ENCODE results near the gene TGM1.

Gene TGM1

DNA sequence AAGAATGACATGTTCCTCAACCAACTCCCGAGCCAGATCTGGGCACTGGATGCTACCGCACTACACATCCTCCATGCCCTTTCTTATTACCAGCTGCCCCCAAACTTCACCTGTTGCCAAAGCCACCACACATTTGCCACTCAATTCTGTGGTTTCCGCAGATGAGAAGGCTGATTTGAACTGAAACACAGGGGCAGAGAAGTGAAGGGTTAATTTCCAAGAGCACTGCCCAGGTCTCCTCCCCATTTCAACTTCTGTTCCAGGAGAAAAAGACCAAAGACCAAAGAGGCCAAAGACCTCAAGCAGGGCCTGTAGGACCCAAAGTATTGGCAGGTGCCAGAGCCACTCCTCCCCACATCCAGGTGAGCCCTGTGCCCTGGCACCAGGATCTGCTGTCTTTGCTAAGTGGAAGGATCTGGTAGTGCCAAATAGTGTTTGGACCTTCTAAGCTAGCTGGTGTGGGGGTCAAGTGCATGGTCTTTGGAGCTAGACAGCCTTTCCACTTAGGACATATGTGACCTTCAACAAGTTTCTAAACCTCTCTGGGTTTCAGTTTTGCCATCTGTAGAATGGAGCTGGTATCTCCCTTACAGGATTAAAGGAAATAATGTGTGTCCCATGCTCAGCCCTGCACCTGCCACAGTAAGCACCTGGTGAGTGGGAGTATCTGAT, 28.6 kb upstream of the TGM1 start:
- DNase-seq: no peak

DNA sequence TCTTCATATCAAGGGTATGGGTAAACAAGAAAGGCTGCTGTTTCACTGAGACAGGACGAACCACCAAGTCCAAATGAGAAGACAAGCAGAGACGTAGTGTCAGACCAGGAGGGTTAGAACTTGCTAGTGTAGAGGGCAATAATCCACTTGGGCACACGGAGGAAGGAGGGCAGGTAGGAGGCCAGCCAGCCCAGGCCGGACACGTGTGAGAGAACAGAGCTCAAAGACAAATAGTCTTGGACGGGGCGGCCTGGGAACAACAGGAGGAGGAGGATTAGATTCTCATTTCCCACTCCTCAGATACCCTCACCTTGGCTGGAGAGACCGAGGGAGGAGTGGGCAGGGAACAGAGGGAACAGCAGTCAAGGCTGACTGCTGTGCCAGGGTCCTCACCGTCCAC, 27.8 kb upstream of the TGM1 start:
- DNase-seq: no peak

DNA sequence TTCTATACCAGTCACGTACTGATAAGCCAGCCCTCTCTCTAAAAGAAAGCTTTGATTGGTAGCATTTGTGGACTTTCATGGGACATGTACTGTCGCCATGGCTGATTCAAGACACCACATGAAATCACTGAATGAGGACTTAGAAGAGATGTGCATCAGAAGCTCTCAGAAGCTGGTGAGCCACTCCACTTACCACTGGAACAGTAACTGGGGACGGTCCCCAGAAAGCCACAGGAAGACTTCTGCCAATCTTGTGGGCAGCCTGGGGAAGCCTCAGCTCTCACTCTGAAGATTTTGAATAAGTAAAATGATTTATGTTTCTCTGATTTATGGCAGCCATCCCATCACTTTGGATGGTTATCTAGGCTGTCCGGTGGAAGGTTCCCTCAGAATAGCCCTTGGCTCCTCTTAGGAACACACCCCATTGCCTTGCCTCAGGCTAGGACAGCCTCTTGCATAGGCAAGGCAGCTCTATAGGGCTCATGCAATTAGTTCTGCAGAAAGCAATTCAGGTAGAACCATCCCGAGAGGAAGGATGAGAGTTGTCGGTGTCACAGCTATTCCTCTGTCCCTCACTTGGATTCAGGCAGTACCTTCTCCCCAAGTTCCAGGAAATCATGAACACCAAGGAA, 26.8 kb upstream of the TGM1 start:
- DNase-seq: no peak

DNA sequence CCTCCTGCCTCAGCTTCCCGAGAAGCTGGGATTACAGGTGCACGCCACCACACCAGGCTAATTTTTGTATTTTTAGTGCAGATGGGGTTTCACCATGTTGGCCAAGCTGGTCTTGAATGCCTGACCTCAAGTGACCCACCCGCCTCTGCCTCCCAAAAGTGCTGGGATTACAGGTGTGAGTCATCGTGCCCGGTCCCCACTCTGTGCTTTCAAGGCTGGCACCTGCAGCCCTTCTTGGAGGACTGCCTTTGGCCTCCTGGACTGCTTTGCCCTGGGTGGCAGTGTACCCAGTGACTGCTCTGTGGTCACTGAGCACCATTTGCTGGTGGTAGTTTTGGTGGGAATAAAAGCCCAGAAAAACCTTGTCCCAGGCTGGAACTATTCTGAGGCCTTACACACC, 24.0 kb upstream of the TGM1 start:
- DNase-seq: no peak

DNA sequence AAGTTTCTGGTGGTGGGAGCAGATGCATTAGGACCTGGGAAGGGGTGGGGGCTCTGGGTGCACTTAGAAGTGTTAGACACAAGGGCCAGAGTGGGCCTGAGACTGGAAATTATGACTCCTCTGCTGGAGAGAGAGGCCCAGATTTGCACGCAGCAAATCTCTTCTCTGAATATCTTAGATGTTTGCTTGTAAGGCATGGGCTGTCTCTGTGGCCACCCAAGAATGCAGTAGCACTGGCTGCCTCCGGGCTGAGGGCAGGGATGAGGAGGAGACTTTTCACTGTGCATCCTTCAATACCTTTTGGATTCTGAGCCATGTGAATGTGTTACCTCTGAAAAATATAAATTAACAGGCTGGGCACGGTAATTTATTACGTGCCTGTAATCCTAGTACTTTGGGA, 22.4 kb upstream of the TGM1 start:
- no peak for DNase-seq

DNA sequence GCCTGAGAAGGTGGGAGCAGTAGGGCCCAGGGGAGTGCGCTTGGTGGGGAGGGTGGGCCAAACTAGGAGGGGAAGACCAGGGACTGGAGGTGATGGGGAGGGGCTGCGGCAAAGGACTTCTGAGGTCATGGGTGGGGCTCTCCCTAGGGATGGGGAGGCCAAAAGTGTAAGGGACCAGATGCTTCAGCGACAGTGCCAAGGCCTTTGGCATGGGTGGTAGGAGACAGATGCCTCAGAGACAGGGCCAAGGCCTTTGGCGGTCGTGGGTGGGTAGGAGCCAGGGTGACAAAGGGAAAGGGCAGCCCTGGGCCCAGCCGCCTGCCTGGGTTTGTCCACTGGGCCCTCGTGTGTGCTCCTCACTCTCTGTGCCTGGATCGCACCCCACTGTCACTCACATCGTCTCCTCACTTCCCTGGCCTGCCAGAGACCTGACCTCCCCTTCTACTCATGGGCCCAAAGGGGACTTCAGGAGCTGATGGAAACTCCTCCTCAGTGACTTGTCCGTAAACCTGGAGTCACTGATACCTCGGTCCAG, 21.6 kb upstream of the TGM1 start:
- DNase-seq: no peak

DNA sequence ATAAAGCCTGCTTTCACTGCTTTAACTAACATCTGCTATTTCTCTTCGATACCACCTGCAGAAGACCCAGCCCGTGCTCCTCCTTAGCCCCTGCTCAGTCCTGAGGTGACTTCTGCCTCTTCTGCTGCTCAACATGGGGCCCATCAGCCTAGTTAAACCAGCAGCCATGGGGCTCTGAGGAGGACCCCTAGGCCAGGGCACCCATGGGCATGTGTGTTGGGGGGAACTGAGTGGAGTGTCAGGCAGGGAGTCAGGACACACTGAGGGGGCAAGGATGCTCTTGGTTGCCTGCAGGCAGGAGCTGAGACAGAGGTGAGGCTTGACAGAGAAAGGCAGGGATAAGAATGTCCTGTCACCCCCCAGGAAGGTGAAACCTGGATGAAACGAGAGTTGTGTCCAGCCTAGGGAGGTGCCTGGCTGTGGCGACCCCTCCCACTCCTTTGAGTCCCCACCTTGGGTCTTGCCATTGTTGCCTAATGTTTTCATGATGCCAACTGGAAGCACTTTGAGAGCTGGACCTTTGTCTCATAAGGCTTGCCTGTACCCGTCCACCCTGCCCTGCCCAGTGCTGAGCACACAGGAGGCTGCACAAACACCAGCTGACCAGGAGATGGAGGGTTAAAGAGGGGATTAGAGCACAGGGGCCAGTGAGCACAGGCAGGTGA, 21.0 kb upstream of the TGM1 start:
- DNase-seq: no peak

DNA sequence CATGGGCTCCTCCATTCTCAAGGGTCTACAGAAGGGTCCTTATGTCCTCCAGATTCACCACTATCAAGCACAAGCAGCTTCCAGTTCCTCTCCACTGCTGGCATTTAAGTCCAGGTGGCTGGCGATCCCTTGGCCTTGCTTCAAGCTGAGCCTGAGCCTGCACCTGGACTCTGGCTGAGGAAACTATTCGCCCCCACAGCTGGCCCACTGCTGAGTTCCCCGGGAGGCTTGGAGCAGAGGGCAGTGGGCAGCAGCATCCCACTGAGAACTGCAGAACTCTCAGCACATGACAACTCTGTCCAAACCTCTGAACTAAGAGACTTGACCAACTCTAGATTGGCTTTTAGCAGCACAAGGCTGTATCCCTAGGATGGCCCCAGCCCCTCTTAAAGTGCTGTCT, 19.8 kb upstream of the TGM1 start:
- DNase-seq: no peak

DNA sequence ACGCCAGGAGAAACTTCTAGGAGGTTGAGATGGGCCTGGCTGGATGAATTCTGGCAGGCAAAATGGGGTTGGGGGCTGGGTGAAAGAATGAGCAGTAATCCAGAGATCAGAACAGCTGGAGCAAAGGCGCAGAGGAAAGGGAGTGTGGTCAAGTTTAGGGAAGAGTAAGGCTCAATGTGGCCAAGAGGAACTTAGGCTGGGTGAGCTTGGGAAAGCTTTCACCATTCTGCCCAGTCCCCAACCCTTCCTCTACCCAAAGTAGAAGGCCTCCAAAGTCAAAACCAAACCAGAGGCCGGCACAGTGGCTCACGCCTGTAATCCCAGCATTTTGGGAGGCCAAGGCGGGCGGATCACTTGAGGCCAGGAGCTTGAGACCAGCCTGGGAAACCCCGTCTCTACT, 18.7 kb upstream of the TGM1 start:
- DNase-seq: no peak

DNA sequence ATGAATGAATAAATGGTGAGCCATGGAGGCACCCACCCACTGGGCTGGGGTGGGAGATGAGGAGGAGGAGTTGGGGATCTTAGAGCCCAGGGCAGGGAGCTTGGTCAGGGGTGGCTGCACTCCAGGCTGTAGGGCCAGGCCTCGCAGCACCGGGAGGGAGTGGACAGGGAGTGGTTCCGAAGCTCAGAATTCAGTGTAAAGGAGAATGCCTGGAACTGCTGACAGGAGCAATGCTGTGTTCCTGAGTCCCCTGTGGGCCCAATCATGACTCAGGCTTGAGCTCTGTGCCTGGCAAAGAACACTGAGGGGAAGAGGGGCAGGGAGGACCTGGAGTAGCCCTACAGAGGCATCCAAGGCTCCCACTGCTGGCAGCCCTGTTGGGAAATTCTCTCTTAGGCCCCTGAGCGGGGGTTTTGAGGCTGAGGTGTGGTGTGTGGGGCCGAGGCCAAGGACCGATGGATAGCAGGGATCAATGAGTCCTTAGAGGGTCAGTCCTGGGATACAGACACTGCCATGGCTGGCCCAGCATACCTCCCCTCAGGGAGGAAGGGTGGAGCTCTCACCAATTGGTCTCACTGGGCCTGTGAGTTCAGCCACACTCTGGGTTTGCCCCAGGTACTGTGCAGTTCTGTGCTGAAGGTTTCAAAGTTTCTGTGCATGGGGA, 18.0 kb upstream of the TGM1 start:
- DNase-seq: no peak

DNA sequence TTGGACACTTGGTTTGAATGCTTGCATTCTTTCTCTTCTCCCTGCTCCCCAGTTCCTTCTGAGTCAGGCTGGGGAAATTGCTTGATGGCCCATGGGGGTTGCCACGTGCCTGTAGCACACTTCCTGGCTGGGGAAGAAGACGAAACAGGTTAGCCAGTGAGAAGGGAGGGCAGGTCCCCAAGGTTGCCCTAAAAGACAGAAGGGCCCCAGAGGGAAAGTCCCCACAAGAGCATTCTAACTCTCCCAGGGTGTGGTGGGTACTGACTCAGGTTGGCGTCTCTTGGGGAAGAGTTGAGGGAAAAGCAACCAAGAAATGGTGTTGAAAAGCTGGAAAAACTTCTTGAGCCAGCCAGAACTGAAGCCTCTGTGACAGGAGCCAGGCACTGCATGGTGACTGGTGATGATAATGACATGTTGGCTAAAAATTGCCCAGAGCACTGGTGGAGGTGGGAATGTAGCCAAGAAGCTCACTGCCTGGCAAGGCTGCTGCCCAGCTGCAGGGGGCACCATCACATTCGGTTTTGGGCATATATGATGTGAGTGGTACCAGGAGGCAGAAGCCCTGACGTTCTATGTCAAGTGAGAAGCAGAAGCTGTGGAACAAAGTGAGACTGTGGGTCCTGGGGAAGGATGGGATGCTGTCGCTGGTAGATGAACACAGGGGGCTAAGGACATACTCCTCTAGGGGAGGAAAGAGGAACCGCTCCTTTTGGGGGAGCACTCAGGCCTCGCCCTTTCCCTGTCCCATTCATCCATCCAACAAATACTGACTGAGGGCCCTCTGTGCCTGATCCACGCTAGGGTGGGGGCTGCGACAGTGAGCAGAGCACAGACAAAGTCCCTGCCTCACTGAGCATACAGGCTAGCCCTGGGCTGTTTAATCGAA, 16.6 kb upstream of the TGM1 start:
- no peak for DNase-seq

DNA sequence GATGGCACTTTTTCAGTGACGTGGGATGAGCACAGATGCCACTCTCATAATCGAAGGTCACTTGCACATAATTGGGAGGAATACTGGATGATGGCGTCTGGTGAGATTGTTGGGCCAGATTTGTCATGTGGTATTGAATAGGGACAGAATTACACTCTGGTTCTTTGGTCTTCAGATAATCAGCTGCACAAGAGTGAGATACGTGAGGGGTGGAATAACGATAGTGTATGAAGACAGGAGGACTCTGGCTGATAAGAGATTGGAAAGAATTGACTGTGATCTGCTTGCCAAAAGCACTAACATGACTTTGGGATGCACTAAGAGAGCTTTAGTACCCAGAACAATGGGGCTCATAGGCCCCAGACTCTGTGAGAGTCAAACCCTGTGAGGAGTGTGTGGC, 15.4 kb upstream of the TGM1 start:
- DNase-seq: no peak

DNA sequence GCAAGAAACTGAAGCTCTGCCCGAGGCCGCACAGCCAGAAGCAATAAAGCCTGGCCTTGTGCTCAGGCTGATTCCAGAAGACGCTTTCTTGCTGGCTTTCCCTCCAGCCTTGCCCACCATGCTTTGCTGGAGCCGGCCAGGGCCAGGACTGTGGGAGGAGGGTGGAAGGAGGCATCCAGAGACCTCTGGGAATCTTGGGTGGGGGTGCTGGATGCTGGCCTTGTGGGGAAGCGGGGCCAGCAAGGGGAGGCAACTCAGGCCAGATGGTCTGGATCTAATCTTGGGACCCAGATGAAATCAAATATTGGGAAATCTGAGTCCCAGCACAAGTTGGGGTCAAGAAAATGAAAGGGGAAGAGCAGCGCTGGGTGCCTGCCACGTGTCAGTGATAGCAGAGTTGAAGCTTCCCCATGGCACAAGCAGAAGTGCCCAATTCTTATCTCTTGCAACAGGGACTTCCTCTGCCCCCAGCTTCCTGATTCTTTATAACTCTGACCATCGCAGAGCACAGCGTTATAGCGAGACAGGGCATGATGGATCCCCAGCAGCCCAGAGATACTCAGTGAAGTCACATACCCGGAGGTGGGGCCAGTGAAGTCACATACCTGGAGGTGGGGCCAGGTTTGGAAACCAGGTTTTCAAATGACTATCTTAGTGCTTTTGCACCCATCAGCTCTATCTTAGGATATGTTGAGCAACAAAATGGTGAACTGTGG, 14.8 kb upstream of the TGM1 start:
- no peak for DNase-seq

DNA sequence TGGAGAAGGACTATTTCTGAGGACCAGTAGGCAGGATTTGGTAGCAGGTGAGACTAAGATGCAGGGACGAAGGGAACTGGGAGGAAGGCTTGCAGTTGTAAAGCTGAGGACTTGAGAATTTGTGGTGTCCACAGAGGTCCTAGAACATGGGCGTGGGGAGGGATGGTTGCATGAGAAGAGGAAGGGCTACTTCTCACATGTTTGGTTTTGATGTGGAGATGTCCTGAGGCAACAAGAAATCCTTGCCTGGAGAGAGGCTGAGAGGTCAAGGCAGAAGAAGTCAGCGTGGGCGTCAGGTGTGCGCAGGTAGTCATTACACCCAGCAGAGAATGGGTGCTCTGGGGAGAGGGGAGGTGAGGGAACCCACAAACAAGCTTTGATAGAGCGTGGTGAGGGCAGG, 14.1 kb upstream of the TGM1 start:
- DNase-seq: no peak

DNA sequence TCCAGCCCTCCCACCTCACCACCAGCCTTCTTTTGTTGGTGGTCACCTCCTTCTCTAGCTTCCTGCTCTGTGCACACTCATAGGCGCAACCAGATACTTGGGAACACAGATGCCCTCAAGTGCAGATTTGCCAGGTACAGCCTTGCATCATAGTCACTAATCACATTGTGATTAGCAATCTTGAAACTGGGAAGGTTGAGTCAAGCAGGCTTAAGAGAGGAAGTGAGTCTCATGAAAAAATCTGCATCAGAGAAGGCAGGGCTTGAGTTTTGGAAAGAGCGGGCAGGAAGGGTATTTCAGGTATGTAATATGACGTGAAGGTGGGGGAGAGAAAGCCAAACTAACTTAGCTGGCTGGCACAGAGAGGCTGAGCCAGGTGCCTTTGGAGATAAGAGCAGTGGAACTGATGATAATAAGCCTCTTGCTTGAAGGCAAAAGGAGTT, 11.1 kb upstream of the TGM1 start:
- no peak for DNase-seq

DNA sequence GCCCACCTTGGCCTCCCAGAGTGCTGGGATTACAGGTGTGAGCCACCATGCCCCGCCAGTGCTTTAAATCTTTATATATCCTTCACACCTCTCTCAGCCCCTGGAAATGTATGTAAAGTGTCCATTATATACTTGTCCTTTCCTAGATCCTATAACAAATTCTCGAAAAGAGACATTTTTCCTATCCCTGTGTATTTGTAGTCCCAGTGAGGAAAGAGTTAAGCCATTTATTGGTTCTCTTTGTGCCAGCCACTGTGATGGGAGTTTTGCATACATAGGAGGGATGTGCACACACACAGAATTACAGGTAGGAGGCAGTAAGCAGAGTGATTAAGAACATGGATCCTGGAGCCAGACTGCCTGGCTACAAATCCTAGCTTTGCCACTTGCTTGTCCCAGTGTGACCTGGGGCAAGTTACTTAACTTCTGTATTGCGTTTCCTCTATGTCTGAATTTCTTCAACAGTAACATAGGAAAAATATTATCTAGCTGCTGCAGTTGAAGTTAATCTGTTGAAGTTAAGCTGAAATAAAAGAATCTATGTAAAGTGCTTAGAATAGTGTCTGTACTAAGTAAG, 10.5 kb upstream of the TGM1 start:
- DNase-seq: no peak

DNA sequence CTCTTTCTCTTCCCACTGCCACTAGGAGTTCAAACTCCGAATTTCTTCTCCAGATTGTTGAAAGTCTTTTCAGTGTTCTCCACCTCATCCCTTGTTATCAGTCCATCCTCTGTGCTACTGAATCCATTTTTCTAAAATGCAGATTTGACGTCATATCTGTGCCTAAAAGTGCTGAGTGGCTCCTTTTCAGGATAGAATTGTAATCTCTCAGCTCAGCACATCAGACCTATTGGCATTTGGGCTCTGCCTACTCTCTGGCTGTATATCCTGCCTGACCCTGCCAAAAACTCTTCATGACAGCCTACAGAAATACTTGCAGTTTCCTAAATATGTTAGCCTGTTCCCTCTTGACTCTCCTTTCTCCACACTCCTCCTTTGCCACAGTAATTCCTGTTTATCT, 9.5 kb upstream of the TGM1 start:
- no peak for DNase-seq

DNA sequence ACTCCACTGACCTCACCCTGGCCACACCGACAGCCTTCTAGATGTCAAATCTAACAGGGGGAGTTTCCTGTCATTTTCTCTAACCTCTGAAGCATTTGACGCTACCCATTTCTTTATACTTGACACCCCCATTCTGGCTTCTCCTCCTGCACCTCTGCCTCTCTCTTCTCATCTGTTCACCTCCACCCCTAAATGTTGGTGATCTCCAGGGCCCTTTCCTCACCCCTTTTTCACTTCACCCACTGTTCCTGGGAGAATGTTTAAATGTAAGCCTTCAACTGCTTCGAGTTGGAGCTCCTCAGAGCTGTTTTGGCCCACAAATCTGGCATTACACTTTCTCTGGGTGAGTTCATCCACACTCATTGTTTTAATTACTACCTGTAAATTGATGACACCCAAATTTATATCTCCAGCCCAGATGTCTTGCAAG, 8.9 kb upstream of the TGM1 start:
- no peak for DNase-seq

DNA sequence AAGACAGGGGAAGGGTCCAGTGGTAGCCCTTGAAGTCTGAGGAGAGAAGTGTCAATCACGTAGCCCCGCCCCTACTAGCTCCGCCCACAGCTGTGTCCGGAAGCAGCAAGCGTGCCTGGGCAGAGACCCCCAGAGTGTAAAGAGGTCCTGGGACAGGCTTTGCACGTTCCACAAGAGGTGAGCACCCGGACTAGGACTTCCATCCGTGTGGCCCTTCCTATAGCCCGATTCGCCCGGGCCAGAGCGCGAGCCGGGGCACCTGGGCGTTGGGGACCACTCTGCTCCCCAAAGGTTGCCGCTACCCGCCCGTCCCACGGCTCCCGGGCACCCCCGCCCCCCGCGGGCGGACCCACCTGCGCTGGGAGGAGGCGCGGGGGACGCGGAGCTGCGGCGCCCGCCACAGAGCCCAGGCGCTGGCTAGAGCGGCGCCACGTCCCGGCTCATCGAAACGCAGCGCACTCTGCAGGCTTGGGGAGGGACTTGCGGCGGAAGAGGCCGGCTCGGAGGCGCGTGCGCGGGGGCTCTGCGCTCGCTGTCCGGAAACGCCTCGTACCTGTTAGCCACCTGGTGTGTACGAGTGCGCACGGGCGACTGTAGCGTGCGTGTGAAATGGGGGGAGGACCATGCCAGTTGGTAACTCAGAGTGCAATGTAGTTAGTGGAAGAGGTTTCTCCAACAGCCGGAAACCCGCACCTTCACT, 8.3 kb upstream of the TGM1 start, which contains the start of gene RABGGTA:
Gene RABGGTA, minus strand, starts transcription at position 464 of the 700 bp plus-strand sequence. CDS start 482 bp downstream, outside the sequence.
- DNase-seq: peak; percentile 57

DNA sequence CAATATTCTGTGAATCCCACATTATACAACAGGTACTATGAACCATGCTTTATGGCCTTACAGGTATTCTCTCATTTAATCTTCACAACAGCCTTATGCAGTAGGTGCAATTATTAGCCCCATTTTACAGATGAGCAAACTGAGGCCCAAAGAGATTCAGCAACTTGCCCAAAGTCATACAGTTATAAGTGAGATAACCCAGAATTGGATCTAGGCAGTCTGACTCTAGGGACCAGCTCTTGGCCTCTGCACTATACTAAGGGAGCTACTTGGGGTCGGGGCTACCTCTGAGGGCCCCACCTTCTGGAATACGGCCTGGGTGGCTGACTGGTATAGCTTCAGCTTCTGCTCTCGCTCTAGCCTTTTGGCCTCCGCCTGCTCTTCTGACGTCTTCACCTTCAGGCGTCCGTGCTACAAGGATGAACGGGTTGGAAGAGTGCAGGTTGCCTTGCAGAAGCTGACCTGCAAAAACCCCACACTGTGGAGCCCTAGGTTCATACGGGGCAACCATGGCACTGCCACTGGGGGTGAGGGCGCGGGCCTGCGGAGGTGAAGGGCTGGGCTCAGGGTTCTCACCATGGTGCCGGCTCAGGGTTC, 7.7 kb upstream of the TGM1 start:
- DNase-seq: no peak

All from NCI-H1436 treated with DMSO at 0.1 percent for 48 hours (cell line).